Stomach smooth muscle (tissue), 2 donors: ENCODE measurements around the gene NOTUM.
A peak's percentile ranks its signal among the peaks of the same experiment; 100 is the strongest.
"Not testable (repeated sequence)": the region's sequence is repeated elsewhere in the genome, so short reads cannot be mapped to it uniquely, and the experiment has no call there.

ENCODE experiments used
- H3K27ac ChIP-seq: one replicate; pipeline ENCODE4 v1.7.0; 2013; ENCODE audit warnings: mild to moderate bottlenecking, low read length, inconsistent platforms
- H3K27me3 ChIP-seq, 2 donors: one replicate each; pipeline ENCODE4 v1.7.0; 2013; ENCODE audit warnings: low read length in 2 of 2; ENCODE audit not compliant: insufficient read depth in 2 of 2, control insufficient read depth in 1 of 2
- H3K36me3 ChIP-seq, 2 donors: one replicate each; pipeline ENCODE4 v1.7.0; 2013; ENCODE audit warnings: low read length in 2 of 2; ENCODE audit not compliant: control insufficient read depth in 2 of 2, insufficient read depth in 2 of 2
- H3K4me1 ChIP-seq: one replicate; pipeline ENCODE4 v1.7.0; 2013; ENCODE audit warnings: low read length; ENCODE audit not compliant: control insufficient read depth, insufficient read depth
- H3K4me3 ChIP-seq, 2 donors: one replicate each; pipeline ENCODE4 v1.7.0; 2013; ENCODE audit warnings: low read length in 2 of 2
- H3K9ac ChIP-seq, 2 donors: one replicate each; pipeline ENCODE4 v1.7.0; 2013; ENCODE audit warnings: low read length in 2 of 2, mild to moderate bottlenecking in 1 of 2
- H3K9me3 ChIP-seq, 2 donors: one replicate each; pipeline ENCODE4 v1.7.0; 2013; ENCODE audit warnings: low read length in 2 of 2; ENCODE audit not compliant: control insufficient read depth in 2 of 2
- donor health status: healthy.
- donor health status: Pancreatic carcinoma.

The NOTUM gene

DNA sequence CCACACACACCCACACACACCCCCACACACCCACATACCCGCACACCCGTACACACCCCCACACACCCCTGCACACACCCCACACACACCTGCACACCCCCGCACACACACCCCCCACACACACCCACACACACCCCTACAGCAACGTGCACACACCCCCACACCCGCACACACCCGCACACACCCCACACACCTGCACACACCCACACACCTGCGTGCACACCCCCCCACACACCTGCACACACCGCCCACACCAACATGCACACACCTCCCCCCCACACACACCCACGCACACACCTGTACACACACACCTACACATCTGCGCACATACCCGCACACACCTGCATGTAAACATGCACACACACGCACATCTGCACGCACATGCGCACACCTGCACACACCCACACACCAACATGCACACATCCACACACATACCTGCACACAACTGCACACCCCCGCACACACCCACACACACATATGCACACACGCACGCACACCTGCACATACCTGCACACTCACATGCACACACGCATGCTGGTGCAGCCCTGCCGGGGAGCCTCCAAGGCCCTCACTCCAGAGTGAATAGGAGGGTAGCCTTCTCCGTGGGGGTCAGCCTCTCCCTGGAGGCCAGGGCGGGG, 23.9 kb upstream of the NOTUM start:
- Histone ChIP-seq H3K27me3 (no peaks in the 10 kb centered on the region), H3K36me3 (peaks cover 16 to 17% of the 10 kb centered on the region in 2 donors), H3K9ac (no peak overlapping the region), H3K27ac (no peak overlapping the region), H3K4me1 (no peaks in the 10 kb centered on the region), H3K4me3 (no peak overlapping the region), H3K9me3 (no peaks in the 10 kb centered on the region)

- Histone ChIP-seq H3K36me3 (peaks cover 16 to 17% of the 10 kb centered on the region in 2 donors), H3K4me1 (peaks cover 2% of the 10 kb centered on the region), H3K9ac (no peak overlapping the region), H3K4me3 (no peak overlapping the region), H3K27me3 (no peaks in the 10 kb centered on the region), H3K9me3 (no peaks in the 10 kb centered on the region), H3K27ac (no peak overlapping the region)
Observed at GRCh38 chr17:81983639-81984373, 22.8 kb upstream of the NOTUM start.

DNA sequence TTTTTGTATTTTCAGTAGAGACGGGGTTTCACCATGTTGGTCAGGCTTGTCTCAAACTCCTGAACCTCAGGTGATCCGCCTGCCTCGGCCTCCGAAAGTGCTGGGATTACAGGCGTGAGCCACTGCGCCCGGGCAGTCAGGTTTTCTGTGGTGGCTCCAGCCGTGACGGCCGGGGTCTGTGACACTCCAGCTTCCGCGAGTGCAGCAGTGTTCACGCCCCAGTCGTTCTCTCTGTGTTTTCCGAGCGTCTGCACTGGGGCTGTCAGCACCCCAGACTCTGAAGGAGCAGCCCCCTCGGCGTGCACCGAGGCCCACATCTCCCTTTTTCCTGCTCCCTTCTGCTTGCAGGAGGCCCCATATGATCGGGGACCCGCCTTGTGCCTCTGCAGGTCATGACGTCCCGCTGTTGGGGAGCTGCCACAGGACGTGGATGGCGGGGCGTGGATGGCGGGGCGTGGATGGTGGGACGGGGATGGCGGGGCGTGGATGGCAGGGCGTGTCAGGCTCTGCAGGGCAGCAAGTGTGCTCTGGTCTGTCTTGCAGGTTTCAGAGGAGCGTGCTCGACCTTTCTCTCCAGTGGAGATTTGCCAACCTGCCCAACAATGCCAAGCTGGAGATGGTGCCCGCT, 22.1 kb upstream of the NOTUM start:
- Histone ChIP-seq H3K4me3 (no peak overlapping the region), H3K9me3 (no peaks in the 10 kb centered on the region), H3K4me1 (peaks cover 8% of the 10 kb centered on the region), H3K27ac (no peak overlapping the region), H3K9ac (no peak overlapping the region), H3K27me3 (no peaks in the 10 kb centered on the region), H3K36me3 (peaks cover 16 to 17% of the 10 kb centered on the region in 2 donors)

GRCh38 chr17:81981511-81981910, 20.5 kb upstream of the NOTUM start:
- H3K4me1 ChIP-seq, result peaks cover 15% of the 10 kb centered on the region
- not testable (repeated sequence) for H3K9ac ChIP-seq, H3K4me3 ChIP-seq, H3K27me3 ChIP-seq, H3K9me3 ChIP-seq, H3K27ac ChIP-seq
- peaks cover 14 to 17% of the 10 kb centered on the region in 2 donors for H3K36me3 ChIP-seq

GRCh38 chr17:81980707-81981343, 19.8 kb upstream of the NOTUM start:
- peaks cover 11 to 17% of the 10 kb centered on the region in 2 donors for H3K36me3 ChIP-seq

DNA sequence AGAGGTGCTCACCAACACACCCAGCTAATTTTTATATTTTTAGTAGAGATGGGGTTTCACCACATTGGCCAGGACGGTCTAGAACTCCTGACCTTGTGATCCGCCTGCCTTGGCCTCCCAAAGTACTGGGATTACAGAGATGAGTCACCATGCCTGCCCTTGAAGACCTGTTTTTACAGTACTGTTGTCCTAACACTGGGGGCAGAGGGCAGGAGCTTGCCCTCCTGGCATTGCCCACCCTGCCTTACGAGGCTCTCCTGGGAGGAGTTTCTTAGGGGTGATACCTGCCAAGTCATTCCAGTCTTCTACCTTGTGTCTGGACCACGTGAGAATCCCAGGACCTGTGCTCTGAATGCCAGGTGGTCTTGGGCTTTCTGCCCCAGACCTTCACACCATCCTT, 19.1 kb upstream of the NOTUM start:
- peaks cover 4 to 11% of the 10 kb centered on the region in 2 donors for H3K36me3 ChIP-seq
- no peak overlapping the region for H3K9ac ChIP-seq
- no peak overlapping the region for H3K27ac ChIP-seq
- no peaks in the 10 kb centered on the region for H3K27me3 ChIP-seq
- no peaks in the 10 kb centered on the region for H3K9me3 ChIP-seq
- peaks cover 19% of the 10 kb centered on the region for H3K4me1 ChIP-seq
- H3K4me3 ChIP-seq, result no peak overlapping the region

More at GRCh38 chr17:81980707-81981343, 19.8 kb upstream of the NOTUM start:
- Histone ChIP-seq H3K27ac (no peak overlapping the region), H3K9ac (no peak overlapping the region), H3K27me3 (no peaks in the 10 kb centered on the region), H3K4me1 (peaks cover 19% of the 10 kb centered on the region), H3K9me3 (no peaks in the 10 kb centered on the region), H3K4me3 (no peak overlapping the region)

DNA sequence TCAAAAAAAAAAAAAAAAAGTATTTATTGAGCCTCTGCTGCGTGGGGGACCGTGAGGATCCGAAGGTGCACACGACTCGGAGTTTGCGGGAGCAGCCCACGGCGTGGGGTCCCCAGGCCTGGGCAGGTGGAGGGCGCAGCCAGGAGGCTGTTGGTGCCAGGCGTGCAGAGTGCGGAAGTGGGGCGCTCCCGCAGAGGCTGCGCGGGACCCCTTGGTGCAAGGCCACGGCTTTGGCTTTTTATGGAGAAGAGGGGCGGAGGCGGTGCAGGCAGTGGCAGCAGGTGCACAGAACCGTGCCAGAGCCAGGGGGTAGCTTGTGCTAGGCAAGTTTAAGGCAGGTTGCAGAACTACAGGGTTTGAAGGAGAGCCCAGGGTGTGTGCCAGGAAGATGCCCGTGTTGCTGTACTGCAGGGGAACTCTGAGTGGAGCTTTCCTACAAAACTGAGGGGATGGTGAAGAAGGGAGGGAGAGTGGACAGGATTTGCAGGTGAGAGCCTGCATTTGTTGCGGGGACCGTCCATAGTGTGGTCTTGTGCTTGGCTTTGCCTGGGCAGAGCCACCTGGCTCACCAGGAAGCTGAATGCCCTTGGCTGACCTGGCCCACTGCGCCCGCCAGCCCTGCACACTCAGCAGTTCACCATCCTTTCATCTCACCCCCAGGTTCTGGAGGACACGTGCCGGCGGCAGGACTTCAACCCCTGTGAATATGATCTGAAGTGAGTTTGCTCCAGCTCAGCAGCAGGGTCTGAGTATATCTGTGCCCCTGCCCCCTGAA, 17.7 kb upstream of the NOTUM start:
- peaks cover 0 to 3% of the 10 kb centered on the region in 2 donors for H3K36me3 ChIP-seq
- peaks cover 19% of the 10 kb centered on the region for H3K4me1 ChIP-seq
- no peaks in the 10 kb centered on the region for H3K27me3 ChIP-seq
- no peak overlapping the region for H3K27ac ChIP-seq
- peak overlapping the region in 1 of 2 donors; percentile 83 for H3K4me3 ChIP-seq
- no peaks in the 10 kb centered on the region for H3K9me3 ChIP-seq
- no peak overlapping the region for H3K9ac ChIP-seq

DNA sequence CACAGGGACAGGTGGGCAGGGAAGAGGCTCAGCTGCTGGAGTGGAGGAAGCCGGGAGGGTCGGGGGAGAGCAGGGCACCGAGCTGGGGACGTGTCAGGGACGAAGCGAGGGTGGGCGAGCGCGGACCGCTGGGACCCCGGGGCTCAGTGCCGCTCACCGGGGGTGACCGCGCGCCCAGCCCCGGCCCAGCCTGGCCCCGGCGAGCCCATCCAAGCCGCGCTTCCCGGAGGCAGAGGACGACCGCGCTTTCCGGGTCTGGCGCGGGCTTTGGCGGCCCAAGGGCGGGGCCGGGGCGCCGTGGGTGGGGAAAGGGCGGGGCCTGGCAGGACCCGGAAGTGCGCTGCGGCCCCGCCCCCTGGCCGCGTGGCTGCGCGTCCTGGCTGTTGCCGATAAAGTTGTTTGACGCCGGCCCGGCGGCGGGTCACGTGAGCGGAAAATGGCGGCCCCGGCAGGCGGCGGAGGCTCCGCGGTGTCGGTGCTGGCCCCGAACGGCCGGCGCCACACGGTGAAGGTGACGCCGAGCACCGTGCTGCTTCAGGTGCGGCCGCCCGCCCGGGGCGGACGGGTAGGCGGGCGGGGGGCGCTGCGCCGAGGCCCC, 16.3 kb upstream of the NOTUM start, which contains the start of gene ASPSCR1:
Gene ASPSCR1, plus strand, starts transcription at position 419 of the 598 bp plus-strand sequence. Its CDS starts 18 bp downstream, at position 437.
- Histone ChIP-seq H3K9ac (peak within 1 kb of the TSS; percentile 75 to 86), H3K27ac (peak within 1 kb of the TSS; percentile 60), H3K9me3 (peaks cover 0 to 2% of the 10 kb centered on the region in 2 donors), H3K36me3 (peaks cover 0 to 3% of the 10 kb centered on the region in 2 donors), H3K27me3 (peaks cover 0 to 2% of the 10 kb centered on the region in 2 donors), H3K4me3 (peak within 1 kb of the TSS; percentile 75 to 83), H3K4me1 (peaks cover 19% of the 10 kb centered on the region)

DNA sequence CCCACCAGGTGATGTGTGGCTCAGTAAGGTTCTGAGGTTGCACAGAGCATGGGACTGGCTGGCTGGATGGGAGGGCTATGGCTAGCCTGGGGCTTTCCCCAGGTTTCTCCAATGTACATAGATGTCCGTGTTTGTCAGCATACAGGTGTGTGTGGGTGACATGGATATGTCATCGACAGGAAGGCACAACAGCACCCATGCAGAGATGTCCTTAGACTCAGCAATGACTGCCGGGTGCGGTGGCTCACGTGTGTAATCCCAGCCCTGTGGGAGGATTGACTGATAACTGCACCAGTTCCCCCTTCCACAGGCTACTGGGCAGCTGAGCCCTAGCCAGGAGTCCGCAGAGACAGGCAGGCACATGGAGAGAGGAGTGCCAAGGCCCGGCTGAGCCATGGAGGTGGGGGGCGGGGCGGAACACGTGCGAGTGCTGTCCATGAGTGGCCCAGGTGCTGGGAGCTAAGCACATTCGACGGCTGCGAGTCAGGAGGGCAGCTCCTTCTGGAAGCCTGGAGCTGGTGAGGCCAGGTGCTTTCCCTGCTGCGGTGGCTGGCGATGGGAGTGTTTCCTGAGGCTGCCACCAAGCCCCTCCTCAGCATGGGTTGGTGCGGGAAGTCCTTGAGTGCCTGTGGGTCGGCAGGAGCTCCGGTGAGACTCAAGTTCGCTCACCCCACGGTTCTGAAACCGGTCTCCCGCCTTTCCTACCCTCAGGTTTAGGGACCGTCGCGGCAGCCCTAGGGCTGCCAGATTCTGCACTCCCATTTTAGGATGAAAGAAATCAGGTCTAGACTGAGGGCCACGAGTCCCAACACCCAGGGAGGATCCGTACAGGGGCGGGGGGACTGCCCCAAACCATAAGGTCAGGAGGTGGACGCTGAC, 15.6 kb upstream of the NOTUM start:
- H3K4me1 ChIP-seq, result peaks cover 19% of the 10 kb centered on the region
- H3K27me3 ChIP-seq, result peaks cover 0 to 2% of the 10 kb centered on the region in 2 donors
- H3K9me3 ChIP-seq, result peaks cover 0 to 2% of the 10 kb centered on the region in 2 donors
- H3K27ac ChIP-seq, result peak overlapping the region; percentile 58
- peaks cover 0 to 3% of the 10 kb centered on the region in 2 donors for H3K36me3 ChIP-seq
- peak overlapping the region; percentile 73 to 83 for H3K4me3 ChIP-seq
- H3K9ac ChIP-seq, result peak overlapping the region; percentile 75 to 86
